SK-N-SH (cell line): ENCODE data around the gene PCYT1B.

ENCODE experiments used
- FOSL2 ChIP-seq: IDR thresholded peaks from 2 replicates; pipeline ENCODE4 v1.4.0; 2012; ENCODE audit warnings: low read depth, mild to moderate bottlenecking, moderate library complexity, borderline replicate concordance
- MAX ChIP-seq: IDR thresholded peaks from 2 replicates; pipeline ENCODE4 v1.4.0; 2012; ENCODE audit warnings: low read depth
- MXI1 ChIP-seq: IDR thresholded peaks from 2 replicates; pipeline ENCODE4 v1.6.1; 2012; ENCODE audit warnings: mild to moderate bottlenecking, low read depth, low read length, improper control_type of control experiment
- NFIC ChIP-seq: IDR thresholded peaks from 2 replicates; pipeline ENCODE4 v1.4.0; 2012; ENCODE audit warnings: borderline replicate concordance
- NRF1 ChIP-seq: IDR thresholded peaks from 2 replicates; pipeline ENCODE4 v1.6.1; 2012; ENCODE audit warnings: low read depth, mild to moderate bottlenecking, low read length
- POLR2AphosphoS5 ChIP-seq: IDR thresholded peaks from 2 replicates; pipeline ENCODE4 v1.6.1; 2012; ENCODE audit warnings: low read depth, low read length
- REST ChIP-seq: IDR thresholded peaks from 2 replicates; pipeline ENCODE4 v1.6.1; 2012; ENCODE audit warnings: mild to moderate bottlenecking, low read depth, low read length, moderate library complexity
- RFX5 ChIP-seq: IDR thresholded peaks from 2 replicates; pipeline ENCODE4 v1.6.1; 2012; ENCODE audit warnings: mild to moderate bottlenecking, improper control_type of control experiment, low read length
- RXRA ChIP-seq: IDR thresholded peaks from 2 replicates; pipeline ENCODE4 v1.4.0; 2012; ENCODE audit warnings: low read depth, mild to moderate bottlenecking, borderline replicate concordance
- USF2 ChIP-seq: fragments of 150-350 bp; IDR thresholded peaks from 2 replicates; pipeline ENCODE4 v1.6.1; 2017; ENCODE audit warnings: antibody characterized with exemption, low read length, low read depth, borderline replicate concordance
- YY1 ChIP-seq: IDR thresholded peaks from 2 replicates; pipeline ENCODE4 v1.4.0; 2012; ENCODE audit warnings: low read depth, mild to moderate bottlenecking
- TF ChIP-seq, protein P1 (sequence below): fragments of 200-600 bp; sonication (generic); IDR thresholded peaks from 2 replicates; pipeline ENCODE4 v1.6.1; 2017; ENCODE audit warnings: antibody characterized with exemption, mild to moderate bottlenecking, moderate library complexity

GRCh38 chrX:24610516-24610915 lies 36.6 kb downstream of the PCYT1B start:
- TF ChIP-seq USF2 (no peak), RXRA (no peak), NRF1 (no peak), NFIC (no peak), REST (no peak), MXI1 (no peak), MAX (no peak), FOSL2 (no peak), POLR2AphosphoS5 (no peak), RFX5 (no peak), YY1 (no peak)
- TF ChIP-seq, protein P1, sequence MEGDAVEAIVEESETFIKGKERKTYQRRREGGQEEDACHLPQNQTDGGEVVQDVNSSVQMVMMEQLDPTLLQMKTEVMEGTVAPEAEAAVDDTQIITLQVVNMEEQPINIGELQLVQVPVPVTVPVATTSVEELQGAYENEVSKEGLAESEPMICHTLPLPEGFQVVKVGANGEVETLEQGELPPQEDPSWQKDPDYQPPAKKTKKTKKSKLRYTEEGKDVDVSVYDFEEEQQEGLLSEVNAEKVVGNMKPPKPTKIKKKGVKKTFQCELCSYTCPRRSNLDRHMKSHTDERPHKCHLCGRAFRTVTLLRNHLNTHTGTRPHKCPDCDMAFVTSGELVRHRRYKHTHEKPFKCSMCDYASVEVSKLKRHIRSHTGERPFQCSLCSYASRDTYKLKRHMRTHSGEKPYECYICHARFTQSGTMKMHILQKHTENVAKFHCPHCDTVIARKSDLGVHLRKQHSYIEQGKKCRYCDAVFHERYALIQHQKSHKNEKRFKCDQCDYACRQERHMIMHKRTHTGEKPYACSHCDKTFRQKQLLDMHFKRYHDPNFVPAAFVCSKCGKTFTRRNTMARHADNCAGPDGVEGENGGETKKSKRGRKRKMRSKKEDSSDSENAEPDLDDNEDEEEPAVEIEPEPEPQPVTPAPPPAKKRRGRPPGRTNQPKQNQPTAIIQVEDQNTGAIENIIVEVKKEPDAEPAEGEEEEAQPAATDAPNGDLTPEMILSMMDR, result no peak
